Measurements from ENCODE around the gene CRLF2. TPM values are rescaled to one million over a fixed set of nuclear protein-coding genes. Genes with fewer than 3 reads are reported as not detected.

CRLF2 gene
- total RNA-seq, 1 experiment from 2014 or later = not detected

- ChIA-PET CTCF (no interaction called here), POLR2A (no interaction called here)
- peaks cover 9% of the 10 kb centered on the region for H3K4me1 Mint-ChIP-seq
- H3K27ac Mint-ChIP-seq = no peak overlapping the region
- H3K27me3 Mint-ChIP-seq (ENCODE audit: low read depth) = peaks cover 5% of the 10 kb centered on the region
- no peak overlapping the region for H3K4me3 Mint-ChIP-seq
- DNase-seq (ENCODE audit: low spot score) (no peak), ATAC-seq (no peak)
- TF ChIP-seq TCF7 (CRISPR knock-in tag; IDR thresholded peaks at IDR 0.05; ENCODE audit: low read depth) (no peak), AR (CRISPR knock-in tag; IDR thresholded peaks at IDR 0.05) (no peak), ZBTB43 (CRISPR knock-in tag; IDR thresholded peaks at IDR 0.05) (no peak), ZNF512 (CRISPR knock-in tag; IDR thresholded peaks at IDR 0.05; ENCODE audit: borderline replicate concordance) (0 out of 2 replicates have a peak, but pooled peaks have one; percentile 57), ATF2 (CRISPR knock-in tag; IDR thresholded peaks at IDR 0.05; ENCODE audit: borderline replicate concordance, low read depth) (no peak), ZNF281 (CRISPR knock-in tag; IDR thresholded peaks at IDR 0.05) (no peak), PRDM15 (CRISPR knock-in tag; IDR thresholded peaks at IDR 0.05) (no peak), ZNF121 (CRISPR knock-in tag; IDR thresholded peaks at IDR 0.05) (no peak)
- H3K36me3 Mint-ChIP-seq = peaks cover 10% of the 10 kb centered on the region
- H3K9me3 Mint-ChIP-seq = peaks cover 18% of the 10 kb centered on the region
These were observed 50.1 kb downstream of the CRLF2 start for GRCh38 chrX:1162119-1162916.

- ATAC-seq (no peak), DNase-seq (ENCODE audit: low spot score) (no peak)
- H3K9me3 Mint-ChIP-seq = peaks cover 18% of the 10 kb centered on the region
- peaks cover 1% of the 10 kb centered on the region; the same call in 1 of the 2 replicates for H3K4me1 Mint-ChIP-seq
- 0 out of 2 replicates have a peak overlapping the region, but pooled peaks have one; percentile 15 for H3K27ac Mint-ChIP-seq
- H3K4me3 Mint-ChIP-seq = no peak overlapping the region
- POLR2A ChIA-PET = no interaction called here
- H3K36me3 Mint-ChIP-seq = peaks cover 10% of the 10 kb centered on the region
- H3K27me3 Mint-ChIP-seq (ENCODE audit: low read depth) = peaks cover 5% of the 10 kb centered on the region
- CTCF ChIA-PET = no interaction called here
- no peak for TF ChIP-seq MLX (CRISPR knock-in tag; IDR thresholded peaks at IDR 0.05)
- TF ChIP-seq ATF2 (CRISPR knock-in tag; IDR thresholded peaks at IDR 0.05; ENCODE audit: borderline replicate concordance, low read depth) = no peak
- TF ChIP-seq CTCF (IDR thresholded peaks at IDR 0.05) = no peak
- TF ChIP-seq E2F1 (CRISPR knock-in tag; IDR thresholded peaks at IDR 0.05) = no peak
- TF ChIP-seq ZNF396 (CRISPR knock-in tag; IDR thresholded peaks at IDR 0.05; ENCODE audit: borderline replicate concordance) = no peak
These were observed 52.9 kb downstream of the CRLF2 start for GRCh38 chrX:1159548-1159947.
